AG09309 (cell line): ENCODE results near the gene NAPEPLD.

Experiments used
- DNase-seq: peaks from one replicate; pipeline ENCODE4 v3.0.0-alpha.2; 2010; ENCODE audit warnings: low read depth
- H3K4me3 ChIP-seq: 2 replicates; pipeline ENCODE4 v1.5.1; 2011; ENCODE audit warnings: mild to moderate bottlenecking, low read depth, low read length, moderate library complexity; ENCODE audit not compliant: control insufficient read depth
- TF ChIP-seq, protein P1 (sequence below): IDR thresholded peaks from 2 replicates; pipeline ENCODE4 v1.5.1; 2011; ENCODE audit warnings: mild to moderate bottlenecking, low read depth, low read length, inconsistent platforms; ENCODE audit not compliant: insufficient read depth, control insufficient read depth; ENCODE audit errors: missing control alignments

The NAPEPLD gene

DNA sequence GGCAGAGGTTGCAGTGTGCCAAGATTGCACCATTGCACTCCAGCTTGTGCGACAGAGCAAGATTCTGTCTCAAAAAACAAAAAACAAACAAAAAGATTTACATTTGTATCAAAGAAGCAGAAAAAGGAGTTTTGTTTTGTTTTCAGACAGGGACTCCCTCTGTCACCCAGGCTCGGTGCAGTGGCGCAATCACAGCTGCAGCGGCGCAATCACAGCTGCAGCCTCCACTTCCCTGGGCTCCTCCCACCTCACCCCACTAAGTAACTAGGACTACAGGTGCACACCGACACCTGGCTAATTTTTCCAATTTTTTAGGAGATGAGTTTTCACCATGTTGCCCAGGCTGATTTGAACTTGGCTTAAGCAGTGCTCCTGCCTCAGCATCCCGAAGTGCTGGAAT, 72.1 kb downstream of the NAPEPLD start:
- H3K4me3 ChIP-seq = no peak overlapping the region
- no peak for DNase-seq
- TF ChIP-seq, protein P1, sequence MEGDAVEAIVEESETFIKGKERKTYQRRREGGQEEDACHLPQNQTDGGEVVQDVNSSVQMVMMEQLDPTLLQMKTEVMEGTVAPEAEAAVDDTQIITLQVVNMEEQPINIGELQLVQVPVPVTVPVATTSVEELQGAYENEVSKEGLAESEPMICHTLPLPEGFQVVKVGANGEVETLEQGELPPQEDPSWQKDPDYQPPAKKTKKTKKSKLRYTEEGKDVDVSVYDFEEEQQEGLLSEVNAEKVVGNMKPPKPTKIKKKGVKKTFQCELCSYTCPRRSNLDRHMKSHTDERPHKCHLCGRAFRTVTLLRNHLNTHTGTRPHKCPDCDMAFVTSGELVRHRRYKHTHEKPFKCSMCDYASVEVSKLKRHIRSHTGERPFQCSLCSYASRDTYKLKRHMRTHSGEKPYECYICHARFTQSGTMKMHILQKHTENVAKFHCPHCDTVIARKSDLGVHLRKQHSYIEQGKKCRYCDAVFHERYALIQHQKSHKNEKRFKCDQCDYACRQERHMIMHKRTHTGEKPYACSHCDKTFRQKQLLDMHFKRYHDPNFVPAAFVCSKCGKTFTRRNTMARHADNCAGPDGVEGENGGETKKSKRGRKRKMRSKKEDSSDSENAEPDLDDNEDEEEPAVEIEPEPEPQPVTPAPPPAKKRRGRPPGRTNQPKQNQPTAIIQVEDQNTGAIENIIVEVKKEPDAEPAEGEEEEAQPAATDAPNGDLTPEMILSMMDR = no peak

DNA sequence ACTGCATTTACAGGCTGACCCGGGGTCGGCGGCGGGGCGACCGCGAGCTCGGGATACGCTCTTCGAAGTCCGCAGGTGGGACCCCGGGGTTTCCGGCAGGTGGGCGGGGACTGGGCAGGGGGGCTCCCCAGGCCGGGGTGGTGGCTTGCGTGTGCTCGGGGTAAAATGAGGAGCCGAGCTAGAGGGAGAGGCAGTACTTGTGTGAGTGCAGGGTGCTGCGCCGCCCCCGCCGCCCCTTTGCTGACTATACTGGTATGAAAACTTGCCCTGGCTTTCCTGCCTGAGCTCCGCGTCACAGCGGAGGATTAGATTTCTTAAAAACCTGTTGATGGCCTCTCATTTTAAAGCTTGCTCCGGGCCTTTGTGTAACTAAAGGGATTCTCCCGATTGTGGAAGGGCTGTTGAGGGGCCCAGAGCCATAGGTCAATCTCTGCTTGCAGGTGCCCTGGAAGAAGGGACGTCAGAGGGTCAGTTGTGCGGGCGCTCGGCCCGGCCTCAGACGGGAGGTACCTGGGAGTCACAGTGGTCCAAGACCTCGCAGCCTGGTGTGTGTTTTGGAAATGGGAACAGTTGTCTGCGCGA, 73.5 kb downstream of the NAPEPLD start:
- H3K4me3 ChIP-seq = peak overlapping the region; percentile 62
- TF ChIP-seq, protein P1 = no peak
- DNase-seq = no peak

DNA sequence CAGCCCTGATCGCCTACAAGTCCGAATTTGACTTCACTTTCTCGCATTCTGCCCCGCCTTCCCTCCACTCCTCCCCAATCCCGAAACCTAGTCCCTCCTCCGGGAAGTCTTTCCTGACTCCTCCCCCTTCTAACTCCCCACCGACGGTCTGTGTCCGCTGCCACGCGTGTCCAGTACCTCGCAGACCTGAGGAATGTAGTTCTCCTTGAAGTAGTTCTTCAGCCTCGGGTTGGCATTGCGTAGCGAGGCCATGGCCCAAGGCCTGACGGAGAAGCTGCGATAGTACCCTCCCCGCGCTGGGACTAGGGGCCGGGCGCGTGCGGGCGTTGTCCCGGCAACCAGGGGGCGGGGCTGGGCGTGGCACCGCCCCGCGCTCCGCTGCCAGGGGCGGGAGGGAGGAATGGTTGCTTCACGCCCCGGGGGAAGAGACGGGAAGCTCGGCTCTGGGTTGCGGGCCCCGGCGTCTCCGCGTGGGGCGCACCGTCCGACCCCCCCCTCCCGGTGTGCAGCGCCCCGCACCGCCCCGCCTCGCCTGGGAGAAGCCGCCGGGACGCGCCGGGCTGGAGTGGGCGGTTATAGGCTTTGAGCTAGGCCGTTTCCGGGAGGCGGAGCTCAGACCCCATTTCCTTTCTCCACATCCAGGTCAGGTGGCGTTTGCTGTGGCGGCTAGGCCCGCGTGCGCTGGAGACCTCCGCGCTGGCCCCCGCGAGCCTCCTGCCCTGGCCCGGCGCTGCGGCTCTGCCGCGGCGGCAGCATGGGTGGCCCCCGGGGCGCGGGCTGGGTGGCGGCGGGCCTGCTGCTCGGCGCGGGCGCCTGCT, 74.2 kb downstream of the NAPEPLD start, which contains the start of the genes ARMC10 and FBXL13:
Gene ARMC10, plus strand, starts transcription at position 622 of the 818 bp plus-strand sequence. Its CDS starts 133 bp downstream, at position 755.
Gene FBXL13, minus strand, starts transcription at position 278 of the 818 bp plus-strand sequence.
- TF ChIP-seq, protein P1 = peak; percentile 4

DNA sequence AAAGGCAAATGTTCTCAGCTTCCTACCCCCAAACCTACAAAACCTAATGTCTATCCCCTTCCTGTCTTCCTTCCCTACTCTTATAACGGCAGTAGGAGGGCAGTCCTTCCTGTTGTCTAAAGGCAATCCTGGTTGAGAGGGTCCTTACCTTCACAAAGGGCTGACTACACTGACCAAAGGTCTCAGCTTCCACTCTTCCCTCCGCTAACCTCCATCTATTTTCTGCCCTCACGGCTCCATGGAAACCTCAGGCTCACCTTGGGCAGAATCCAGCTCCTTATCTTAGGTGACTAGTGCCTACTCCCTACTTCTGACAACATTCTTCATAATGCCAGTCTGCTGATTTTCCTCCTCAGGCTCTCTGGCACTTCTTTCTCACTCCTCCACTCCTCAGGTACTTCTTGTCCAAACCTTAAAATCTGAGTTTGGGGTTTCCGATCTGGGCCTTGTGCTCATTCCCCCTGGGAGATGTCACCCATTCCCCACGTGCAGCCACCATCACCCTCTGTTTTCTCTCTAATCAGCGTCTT, 74.8 kb downstream of the NAPEPLD start:
- DNase-seq = no peak
- TF ChIP-seq, protein P1 = no peak
- peak overlapping the region; percentile 62 for H3K4me3 ChIP-seq

More for the DNA sequence above, 74.2 kb downstream of the NAPEPLD start, which contains the start of the genes ARMC10 and FBXL13:
- peak; percentile 61 for DNase-seq
- peak within 1 kb of the TSS; percentile 62 for H3K4me3 ChIP-seq

DNA sequence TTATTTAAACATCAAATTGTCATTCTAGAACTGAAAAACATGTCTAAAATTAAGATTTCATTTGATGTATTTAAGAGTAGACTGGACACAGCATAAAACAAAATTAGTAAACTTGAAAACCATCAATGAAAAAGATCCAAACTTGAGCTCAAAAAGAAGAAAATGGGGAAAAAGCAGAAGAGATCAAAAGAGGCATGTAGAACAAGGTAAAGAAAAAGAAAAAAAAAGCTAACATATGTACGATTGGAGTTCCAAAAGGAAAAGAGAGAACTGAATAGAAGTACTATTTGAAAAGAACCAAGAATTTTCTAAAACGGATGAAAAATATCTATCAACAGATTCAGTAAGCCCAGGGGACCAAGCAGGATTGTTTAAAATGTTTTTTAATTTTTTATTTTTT, 77.9 kb downstream of the NAPEPLD start:
- no peak for DNase-seq
- H3K4me3 ChIP-seq = no peak overlapping the region
- TF ChIP-seq, protein P1 = no peak

DNA sequence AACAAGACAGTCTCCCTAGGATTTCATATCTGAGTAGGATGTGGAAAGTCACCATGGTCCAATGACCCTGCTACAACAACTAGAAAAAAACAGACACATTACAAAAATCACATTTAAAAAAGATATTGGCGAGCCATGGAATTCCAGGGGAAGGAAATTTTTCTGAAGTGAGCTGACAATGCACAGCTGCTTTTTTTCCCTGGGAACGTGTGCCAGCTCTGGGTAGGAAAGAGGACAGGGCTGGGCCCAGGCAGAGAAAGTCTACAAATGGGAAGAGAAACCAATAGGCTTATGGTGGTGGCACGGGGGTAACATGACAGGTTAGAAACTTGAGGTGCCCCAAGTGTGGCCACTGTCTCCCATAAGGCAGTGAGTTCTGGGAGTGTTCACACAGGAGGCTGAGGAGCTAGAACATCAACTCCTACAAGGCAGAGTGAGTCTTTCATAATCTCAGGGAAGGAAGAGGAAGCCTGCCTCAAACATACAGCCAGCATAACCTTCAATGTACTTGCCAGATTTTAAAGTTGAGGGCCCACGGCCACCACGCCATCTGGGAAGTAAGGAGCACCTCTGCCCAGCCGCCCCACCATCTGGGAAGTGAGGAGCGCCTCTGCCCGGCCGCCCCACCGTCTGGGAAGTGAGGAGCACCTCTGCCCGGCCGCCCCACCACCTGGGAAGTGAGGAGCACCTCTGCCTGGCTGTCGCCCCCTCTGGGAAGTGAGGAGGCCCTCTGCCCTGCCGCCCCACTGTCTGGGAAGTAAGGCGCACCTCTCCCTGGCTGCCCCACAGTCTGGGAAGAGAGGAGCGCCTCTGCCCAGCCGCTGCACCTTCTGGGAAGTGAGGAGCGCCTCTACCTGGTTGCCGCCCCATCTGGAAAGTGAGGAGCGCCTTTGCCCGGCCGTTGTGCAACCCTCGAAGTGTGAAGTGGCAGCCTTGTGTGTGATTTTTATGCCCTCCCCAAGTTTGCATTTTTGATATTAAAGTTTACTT, 80.2 kb downstream of the NAPEPLD start:
- TF ChIP-seq, protein P1 = no peak
- no peak overlapping the region for H3K4me3 ChIP-seq
- DNase-seq = no peak
